ENCODE data around the gene DDAH2.
"Not testable (repeated sequence)": the region's sequence is repeated elsewhere in the genome, so short reads cannot be mapped to it uniquely, and the experiment has no call there.

Gene DDAH2

DNA sequence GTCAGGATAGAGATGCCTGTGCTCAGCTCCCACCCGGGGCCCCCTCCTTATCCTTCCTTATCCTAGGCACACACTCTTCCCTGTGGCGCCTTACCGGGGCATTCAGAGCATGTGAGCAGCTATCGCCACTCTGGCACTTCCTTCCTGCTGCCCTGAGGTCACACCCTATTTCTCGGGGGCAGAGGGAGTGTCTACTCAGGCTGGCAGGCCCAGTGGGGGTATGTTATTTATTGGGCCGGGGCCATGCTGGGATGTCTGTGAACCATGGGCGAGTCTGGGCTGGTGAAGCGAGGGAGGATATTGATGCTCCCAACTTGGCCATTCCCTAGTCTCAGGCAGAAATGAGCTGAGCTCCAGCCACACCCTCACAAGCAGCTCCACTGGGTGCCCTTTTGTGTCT, 17.9 kb downstream of the DDAH2 start:
- DNase-seq, result no peak

DNA sequence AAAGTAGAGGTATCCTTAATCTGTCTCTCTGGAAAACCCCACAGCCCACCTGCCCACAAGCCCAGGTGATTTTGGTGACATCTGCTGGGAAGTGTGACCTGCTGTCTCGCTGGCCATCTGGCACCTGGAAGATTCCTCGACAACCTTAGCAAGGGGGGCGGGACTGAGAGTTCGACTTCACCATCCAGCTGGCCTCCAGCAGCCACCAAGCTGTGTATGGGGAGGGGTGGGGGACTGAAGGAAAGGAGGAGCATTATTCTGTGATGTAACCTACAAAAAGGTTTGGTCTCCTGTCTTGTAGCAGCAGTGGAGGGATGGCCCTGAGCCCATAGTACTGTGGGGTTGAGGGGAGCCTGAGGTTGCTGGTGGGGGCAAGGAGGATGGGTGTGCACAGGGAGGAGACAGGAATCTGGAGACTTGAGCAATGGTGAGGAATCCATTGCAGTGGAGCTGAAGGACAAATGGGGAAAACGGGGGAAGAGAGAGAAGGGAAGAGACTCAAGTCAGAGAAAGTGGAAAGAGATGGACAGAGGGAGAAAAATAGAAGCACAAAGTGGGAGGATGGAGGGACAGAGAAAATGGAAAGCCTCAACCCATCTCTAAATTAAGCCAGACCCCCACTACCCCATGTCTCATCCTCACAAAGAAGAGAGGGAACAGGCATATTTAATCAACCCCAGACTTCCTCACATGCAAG, 18.4 kb downstream of the DDAH2 start:
- DNase-seq, result no peak

DNA sequence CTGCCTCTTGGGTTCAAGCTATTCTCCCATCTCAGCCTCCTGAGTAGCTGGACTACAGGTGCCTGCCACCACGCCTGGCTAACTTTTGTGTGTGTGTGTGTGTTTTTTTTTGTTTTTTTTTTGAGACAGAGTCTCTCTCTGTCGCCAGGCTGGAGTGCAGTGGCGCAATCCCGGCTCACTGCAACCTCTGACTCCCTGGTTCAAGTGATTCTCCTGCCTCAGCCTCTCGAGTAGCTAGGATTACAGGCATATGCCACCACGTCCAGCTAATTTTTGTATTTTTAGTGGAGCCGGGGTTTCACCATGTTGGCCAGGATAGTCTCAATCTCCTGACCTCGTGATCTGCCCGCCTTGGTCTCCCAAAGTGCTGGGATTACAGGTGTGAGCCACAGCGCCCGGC, 19.9 kb downstream of the DDAH2 start:
- not testable (repeated sequence) for DNase-seq

DNA sequence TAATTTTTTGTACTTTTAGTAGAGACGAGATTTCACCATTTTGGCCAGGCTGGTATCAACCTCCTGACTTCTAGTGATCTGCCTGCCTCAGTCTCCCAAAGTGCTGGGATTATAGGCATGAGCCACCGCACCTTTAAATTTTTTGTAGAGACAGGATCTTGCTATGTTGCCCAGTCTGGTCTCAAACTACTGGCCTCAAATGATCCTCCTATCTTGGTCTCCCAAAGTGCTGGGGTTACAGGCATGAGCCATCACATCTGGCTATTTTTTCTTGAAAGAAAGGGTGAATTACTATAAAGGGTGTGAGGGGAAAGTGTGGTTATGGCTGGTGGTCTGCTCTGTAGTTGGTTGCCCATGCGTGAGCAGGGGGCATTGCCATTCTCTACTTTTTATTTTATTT, 20.9 kb downstream of the DDAH2 start:
- no peak for DNase-seq

DNA sequence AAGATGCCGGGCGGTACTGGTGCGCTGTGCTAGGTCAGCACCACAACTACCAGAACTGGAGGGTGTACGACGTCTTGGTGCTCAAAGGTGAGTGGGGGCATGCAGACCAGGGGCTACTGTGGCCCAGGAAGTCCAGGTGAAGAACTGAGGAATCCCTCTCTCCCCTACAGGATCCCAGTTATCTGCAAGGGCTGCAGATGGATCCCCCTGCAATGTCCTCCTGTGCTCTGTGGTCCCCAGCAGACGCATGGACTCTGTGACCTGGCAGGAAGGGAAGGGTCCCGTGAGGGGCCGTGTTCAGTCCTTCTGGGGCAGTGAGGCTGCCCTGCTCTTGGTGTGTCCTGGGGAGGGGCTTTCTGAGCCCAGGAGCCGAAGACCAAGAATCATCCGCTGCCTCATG, 21.4 kb downstream of the DDAH2 start:
- DNase-seq, result no peak

DNA sequence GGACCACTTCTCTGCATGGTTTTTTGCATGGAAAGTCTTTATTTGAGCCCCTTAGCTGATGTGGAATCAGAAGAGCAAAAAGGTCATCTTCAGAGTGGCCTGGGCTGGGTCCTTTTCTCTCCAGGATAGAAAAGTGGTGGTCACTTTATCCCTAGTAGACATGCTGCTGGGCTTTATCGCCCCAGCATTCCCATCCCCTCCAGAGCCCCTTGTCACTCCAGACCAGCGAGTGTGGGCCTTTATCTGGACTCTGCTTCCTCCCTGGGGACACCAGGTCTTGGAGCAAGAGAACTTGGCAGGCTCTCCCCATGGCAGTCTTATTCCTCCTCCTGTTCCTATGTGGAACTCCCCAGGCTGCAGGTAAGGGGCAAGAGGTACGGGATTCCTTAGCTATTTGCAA, 22.5 kb downstream of the DDAH2 start, which contains the start of gene LY6G6F:
TSS of gene LY6G6F (plus strand) at position 268 of the 400 bp plus-strand sequence. CDS start at position 309, 41 bp downstream.
- DNase-seq, result no peak

DNA sequence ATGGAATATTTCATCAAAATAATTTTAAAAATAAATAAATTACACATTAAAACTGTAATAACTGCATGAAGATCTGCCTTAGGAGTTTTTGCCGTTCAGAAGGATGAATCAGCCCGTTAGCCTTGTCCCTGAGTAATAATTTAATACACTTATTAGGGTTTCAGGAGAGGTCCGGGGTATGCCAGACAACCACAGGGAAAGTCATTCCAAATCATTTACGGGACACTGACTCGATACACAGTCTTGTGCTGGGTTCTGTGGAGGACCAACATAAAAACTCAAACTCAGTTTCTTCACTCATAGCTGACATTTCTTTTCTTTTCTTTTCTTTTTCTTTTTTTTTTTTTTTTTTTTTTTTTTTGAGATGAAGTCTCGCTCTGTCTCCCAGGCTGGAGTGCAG, 23.2 kb downstream of the DDAH2 start:
- no peak for DNase-seq

DNA sequence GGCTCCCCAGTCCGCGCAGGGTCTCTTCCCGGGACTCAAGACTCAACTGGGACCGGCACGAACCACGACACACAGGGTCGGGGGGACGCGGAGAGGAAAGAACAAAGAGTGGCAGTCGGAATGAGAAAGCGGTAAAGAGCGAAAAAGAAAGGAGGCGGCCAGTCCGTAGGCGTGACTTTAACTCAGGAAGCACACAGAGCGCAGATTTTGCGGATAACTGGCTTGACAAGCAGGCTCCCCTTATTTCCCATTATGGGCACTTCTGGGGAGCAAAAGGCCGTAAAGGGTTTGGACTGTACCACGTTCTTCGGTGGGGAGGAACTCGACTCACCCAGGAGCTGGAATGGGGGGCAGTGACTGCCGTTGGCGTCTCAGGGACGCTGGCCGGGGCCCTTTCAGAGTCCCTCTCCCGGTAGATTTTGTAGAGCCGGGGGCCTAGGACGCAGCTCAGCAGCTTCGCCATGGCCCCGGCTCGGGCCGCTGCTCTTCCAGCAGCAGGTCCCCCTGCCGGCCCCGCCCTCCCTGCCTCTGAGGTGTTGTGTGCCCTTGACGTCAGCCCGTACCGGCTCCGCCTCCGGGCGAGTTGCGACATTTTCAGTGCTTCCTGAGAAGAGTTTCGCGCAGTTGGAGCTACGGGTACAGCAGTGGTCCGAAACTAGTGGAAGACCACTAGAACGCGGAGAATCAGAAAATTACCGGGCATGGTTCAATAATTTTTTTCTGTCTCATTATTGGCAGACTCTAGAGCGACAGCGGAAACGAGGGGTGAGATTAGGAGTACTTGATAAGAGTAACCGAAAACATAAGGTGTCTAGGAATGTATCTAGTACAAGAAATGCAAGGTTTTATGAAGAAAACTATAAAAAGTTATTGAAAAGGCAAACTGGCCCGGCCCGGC, 26.0 kb downstream of the DDAH2 start, which contains the start of gene ABHD16A:
TSS of gene ABHD16A (minus strand) at position 506 of the 898 bp plus-strand sequence. CDS start at position 463, 43 bp downstream.
- peak; percentile 79 for DNase-seq

DNA sequence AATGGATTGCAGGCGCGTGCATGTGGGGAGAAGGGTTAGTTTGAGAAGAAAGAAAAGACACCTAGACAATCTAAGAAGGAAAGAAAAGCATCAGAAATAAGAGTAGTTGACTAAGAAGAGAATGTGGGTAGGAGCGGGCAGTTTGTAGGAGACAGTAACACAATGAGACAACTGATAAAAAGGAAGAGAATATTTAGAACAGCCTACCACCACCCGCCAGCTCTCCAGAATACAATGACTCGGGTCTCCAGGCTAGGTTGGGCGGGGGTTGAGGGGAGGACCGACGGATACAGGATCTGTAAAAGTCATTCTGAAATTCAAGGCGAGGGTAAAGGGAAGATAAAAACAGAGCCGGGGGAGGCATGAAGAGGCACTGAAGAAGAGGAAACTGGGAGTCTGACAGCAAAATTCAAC, 26.7 kb downstream of the DDAH2 start:
- DNase-seq, result no peak

DNA sequence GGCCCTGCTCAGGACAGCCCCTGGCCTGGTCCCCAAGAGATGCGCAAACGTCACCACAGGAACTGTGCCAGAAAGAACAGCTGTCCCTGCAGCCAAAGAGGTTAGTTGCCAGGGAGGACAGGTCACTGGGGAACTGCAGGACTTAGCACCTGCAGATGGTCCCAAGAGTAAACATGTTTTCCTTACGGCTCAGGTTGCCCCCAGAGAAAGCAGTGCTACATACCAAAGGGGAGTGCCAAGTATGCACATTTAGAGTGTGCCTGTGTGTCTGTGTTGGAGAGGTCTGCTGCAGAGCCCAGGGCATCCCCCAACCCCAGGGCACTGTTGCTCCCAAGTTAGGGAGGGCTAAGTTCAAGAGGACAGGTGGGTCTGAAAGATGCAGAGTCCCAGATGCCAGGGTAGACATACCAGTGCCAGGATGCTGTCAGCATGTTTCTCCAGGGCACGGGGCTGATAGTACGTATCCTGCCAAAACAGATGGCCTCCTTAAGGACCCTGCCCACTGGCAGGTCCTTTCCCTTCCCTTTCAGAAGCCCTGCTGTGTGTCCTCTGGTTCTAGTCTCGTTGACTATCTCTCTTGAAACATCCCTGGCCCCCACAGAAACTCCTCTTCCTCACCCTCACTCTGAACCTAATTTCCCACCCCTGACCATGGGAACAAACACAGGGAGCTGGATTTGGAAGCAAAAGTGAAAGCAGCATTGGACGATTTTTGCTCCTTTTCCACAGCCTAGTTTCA, 27.3 kb downstream of the DDAH2 start:
- no peak for DNase-seq

DNA sequence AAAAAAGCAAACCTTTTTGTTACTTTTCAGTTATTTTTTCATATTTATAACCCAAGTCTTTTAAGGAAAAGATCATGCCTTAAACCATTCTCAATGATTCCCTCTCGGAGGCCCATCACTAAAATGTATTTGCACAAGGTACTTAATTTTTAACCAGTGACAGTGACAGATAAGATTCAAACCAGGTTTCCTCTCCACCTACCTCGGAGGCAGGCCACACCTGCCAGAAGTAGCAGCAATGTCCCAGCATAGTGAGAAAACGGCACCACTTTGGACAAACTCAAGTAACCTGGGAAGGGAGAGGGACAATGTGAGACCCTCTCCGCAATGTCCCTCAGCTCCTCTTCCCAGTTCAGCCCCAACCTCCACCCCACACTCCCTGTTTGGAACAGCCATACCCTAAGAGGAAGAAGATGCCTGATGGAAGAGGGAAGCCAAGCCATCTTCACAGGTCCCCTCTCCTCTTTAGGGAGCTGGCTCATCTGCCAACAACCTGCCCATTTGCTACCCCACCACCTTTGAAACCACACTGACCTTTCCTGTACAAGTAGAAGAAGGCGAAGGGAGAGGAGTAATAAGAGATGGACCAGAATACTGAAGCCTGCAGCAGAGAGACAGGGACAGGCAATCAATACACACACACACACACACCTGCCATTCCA, 28.2 kb downstream of the DDAH2 start:
- DNase-seq, result no peak

DNA sequence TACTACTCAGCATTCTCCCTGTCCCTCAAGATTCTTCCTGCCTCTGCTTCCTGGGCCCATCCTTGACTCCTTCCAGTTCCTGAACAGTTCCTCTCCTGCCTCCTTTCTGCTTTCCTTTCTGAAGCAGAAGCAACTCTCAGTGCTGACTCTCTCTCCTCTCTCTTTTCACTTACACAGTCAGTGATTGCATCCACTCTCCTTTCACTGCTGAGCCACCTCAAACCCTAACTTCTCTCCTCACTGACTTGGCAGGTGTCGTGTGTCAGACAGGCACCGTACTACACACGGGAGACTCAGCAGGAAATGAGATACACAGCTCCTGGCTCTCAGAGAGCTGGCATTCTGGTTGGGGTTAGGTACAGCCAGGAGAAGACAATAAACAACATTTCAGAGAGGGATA, 31.5 kb downstream of the DDAH2 start:
- no peak for DNase-seq

DNA sequence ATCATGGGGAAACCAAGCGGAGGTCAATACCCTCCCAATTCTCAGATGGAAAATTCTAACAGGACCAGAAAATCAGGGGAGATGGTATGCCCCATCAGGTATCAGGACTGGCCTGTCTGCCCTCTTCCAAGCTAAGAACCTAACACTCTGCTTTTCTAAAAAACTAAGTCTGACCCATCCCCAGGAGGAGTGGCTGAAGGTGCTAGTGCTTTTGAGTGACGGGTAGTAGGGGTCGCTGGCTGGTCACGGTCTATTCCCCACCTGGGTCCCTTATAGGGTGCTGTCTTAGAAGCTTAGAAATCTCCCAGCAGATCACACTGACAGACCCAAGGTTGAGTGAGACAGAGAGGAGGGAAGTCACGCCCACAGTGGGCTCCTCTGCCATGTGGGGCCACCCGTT, 35.6 kb downstream of the DDAH2 start:
- no peak for DNase-seq

DNA sequence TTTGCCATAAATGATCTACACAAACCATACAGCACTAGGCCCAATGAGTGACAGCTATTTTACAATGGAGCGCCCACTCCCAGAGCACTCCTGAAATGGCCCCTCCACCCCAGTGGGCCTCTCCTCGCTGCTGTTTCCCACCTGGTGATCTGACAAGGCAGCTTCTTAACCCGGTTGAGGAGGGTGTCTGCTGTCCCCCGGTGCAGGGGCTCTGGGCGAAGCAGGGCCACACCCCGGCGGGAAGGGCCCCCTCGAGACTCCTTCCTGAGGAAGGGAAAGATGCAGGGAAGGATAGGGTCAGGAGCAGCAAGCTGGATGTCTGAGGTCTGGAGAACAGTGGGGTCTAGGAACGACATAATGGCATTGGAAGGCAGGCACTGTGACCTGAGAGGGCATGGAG, 36.2 kb downstream of the DDAH2 start:
- DNase-seq, result no peak

DNA sequence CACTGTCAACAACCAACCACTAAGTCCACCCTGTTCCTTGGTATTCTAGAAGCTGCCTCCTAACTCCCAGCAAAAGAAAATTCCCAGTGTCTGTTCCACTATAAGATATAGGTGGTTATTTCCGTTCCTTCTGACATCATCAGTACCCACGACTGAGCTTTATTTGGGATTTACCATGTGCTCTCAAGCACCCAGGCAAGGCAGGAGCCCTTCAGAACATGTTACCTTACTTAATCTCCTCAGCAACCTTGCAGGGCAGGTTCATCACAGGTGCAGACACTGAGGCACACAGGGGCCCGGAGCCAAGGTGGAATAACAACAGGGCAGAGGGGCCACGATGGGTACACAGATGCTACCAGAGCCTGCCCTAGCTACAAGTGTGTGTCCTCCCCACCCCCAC, 36.7 kb downstream of the DDAH2 start:
- no peak for DNase-seq

DNA sequence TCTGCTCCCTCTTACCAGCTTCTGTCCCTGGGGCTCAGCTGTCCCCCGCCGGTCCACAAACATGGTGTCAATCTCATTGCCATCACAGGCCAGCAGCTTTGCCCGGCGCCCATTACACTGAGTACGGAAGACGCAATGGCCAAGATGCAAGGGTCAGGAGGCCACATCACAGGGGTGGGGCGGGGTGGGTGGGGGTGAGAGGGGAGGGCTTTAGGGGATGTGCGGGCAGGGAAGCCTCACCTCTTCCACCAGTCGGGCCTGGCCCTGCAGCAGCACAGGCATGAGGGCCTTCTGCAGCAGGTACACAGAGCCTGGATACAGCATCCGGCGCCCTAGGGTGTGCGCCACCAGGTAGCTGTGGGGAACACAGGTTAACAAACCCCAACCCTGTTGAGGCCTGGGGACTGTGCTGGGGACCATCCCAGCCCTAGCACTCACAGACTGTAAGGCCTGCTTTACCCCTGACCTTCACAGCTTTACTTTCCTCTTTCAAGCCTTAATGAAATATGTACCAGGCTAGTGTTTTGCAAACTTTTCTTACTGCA, 37.5 kb downstream of the DDAH2 start:
- no peak for DNase-seq

DNA sequence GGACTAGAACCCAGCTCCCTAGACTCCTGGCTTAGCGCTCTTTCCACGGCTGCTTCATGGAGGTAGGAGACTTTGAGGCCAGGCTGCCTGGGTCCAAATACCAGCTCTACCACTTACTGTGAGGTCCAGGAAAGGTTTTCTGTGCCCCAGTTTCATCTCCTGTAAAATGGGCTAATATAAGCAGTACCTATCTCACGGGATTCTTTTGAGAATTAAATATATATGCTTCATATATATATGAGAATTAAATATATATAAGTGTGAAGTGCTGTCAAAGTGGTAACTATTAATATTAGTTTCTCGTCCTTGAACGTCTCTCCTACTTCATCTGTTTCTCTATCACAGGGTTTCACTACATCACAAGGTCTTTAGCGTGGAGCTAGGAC, 38.0 kb downstream of the DDAH2 start:
- no peak for DNase-seq

DNA sequence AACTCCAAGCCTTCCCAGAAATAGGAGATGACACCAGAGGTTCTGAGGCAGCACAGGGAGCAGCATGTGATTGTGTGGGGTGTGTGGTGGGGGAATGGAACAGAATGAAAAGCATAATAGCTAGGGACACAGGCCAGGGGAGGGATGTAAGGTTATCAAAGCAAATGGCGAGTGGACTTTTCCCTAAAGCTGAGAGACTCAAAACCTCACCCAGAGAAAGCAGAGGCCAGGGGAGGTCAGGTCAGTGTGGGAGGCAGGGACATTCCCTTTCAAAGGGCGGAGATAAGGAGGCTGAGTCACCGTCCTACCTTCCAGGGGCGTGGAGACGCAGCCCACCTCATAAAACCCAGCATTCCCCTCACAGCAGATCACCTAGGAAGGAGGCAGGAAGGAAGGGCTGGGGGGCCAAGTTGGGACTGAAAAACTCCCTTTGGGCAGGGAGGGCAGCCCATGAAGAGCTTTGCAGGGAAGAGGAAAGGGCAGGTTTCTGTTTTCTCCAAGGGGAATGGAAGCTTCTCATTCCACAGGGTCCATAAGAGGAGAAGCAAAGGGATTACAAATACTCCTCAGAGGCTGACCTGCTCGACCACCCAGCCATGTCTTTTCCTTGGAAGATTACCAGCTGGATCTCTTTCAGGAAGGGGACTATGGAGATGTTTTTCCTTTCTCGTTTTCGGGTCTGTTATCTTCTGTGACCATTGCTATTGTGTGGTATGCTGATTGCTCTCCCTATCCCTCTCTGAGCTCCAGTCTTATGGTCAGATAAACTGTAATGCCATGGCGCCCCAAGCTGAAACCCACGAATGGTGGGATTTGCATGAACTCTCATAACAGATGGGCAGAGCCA, 38.6 kb downstream of the DDAH2 start:
- no peak for DNase-seq

DNA sequence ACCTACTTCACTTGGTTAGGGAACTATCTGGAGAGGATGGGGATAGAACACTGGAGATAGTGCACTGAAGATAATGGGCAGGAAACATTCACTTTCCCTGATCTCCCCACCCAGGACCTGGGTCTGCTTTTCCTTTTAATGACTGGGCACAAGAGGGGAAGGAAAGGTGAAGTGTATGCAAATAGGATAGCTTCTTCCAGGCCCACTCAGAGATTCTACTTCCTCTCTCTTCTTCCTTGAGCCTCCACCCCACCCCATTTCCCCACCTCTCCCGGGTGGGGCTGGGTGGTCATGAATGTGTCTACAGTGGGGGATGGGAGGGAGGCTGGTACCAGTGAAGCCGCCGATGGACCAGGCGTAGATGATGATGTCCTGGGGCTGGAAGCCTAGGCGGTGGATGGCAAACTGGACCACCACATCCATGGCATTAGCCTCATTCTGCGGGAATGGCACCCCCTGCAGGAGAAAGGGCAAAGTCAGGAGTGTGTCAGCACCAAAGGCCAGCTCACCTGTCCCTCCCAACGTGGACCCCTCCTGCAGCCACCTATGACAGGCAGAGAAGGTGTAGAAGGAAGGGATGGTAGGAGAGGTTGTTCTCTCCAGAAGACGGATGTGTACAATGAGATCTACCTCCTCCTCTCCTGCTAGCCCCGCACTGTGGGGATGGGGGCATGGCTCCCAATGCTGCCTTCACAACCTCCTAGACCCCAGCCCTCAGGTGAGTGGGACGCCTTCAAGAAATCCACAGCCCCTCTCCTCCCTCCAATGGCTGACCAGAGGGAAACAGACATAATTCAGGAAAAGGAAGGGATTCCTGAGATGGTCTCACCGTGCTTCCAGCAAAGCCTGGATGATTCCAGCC, 39.6 kb downstream of the DDAH2 start:
- DNase-seq, result no peak

DNA sequence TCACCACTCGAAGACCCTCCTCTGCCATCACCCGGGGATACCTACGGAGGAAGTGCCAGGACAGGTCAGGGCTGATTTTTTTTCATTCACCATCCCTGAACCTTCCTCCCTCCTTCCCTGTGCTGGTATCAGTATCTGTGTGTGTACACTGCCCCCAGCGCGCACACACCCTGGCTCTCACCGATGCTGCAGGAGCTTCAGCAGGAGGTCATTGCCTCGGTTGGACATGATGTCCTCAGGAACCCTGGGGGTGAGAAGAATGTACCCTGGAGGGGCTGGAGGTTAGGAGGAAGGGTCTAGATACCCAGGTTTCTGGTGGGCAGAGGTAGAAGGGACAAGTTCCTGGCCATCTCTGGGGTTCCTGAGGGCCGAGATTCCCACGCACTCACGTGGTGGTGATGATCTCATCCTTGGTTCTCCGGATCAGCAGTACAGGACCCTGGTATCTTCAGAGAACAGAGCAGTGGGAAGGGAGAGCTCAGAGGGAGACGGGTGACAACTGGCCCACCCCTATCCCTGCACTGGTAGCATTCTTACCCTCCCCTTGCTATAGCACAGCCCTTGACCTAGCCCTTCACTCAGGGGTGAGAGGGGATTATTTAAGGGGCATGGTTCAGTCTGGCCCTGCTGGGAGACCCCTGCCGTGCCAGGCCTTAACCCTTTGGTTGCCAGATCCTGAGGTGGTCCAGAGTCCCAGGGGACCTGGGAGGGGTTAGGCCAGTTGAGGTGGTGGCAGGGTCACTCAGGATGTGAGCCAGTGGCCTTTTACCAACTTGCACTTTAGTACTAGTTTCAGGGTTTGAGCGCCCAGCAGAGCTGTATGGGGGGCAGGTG, 41.0 kb downstream of the DDAH2 start:
- DNase-seq, result no peak
